Adrenal gland (tissue), 12 donors: Measurements from ENCODE around the gene TMEM45A. TPM values are rescaled to one million over a fixed set of nuclear protein-coding genes. Genes with fewer than 3 reads are reported as not detected.

Experiments used
- DNase-seq, 7 donors: peaks; one replicate each; pipeline ENCODE4 v3.0.0-alpha.2; 2019 to 2020
- H3K27ac ChIP-seq, 5 donors: fragments of 200-600 bp; sonication (generic) in 4 of 5; 1 replicate in 3 of 5; 2 replicates in 2 of 5; pipeline versions ENCODE4 v1.5.1 to v1.8.0; 2016 to 2020; ENCODE audit warnings: mild to moderate bottlenecking in 1 of 5
- H3K27me3 ChIP-seq: fragments of 200-600 bp; 2 replicates; pipeline ENCODE4 v1.8.0; 2021
- H3K36me3 ChIP-seq, 2 donors: fragments of 200-600 bp; replicated peaks in 1 of 2; 1 replicate in 1 of 2; 2 replicates in 1 of 2; pipeline versions ENCODE4 v1.5.1 to v1.8.0; 2018 to 2022
- H3K4me1 ChIP-seq, 2 donors: fragments of 200-600 bp; replicated peaks in 1 of 2; 1 replicate in 1 of 2; 2 replicates in 1 of 2; pipeline versions ENCODE4 v1.5.1 to v1.8.0; 2018 to 2021
- H3K4me3 ChIP-seq, 4 donors: fragments of 200-600 bp; sonication (generic) in 3 of 4; one replicate each; pipeline ENCODE4 v1.5.1; 2016 to 2018
- H3K9me3 ChIP-seq, 3 donors: fragments of 200-600 bp; sonication (generic) in 1 of 3; replicated peaks in 1 of 3; 1 replicate in 2 of 3; 2 replicates in 1 of 3; pipeline versions ENCODE4 v1.5.1 to v1.8.0; 2016 to 2021
- POLR2A ChIP-seq, 2 donors: fragments of 450-650 bp; IDR thresholded peaks; one replicate each; pipeline ENCODE4 v1.6.1; 2017; ENCODE audit warnings: antibody characterized with exemption in 2 of 2, mild to moderate bottlenecking in 2 of 2, moderate library complexity in 1 of 2
- WGBS, 4 donors: extraction: QIAGEN DNeasy Blood & Tissue Kit in 2 of 4; methylation state at CpG; one replicate each; pipeline versions ENCODE4 v1.1.5 to v1.1.7; 2013 to 2017; 5-methylcytosine and 5-hydroxymethylcytosine counted together
- intact Hi-C, 2 donors: fragments of 100-400 bp; cut with DNase I; formaldehyde crosslinking; loops; one replicate each; pipeline versions ENCODE4 v1.14.1 to v1.15.0; 2022 to 2023
- polyA plus RNA-seq, 3 donors: library from polyadenylated mRNA; stranded (reverse); fragments of 200-250 nt in 2 of 3; fragments of 350-450 nt in 1 of 3; fragmentation: Illumina TruSeq in 1 of 3; extraction: RNeasy Lipid Tissue Mini Kit (QIAGEN cat#74804) in 1 of 3; gene quantifications; one replicate each; pipeline ENCODE4 v1.2.3, GENCODE V29; 2013 to 2014
- total RNA-seq, 9 donors: library from RNA; depleted of rRNA in 4 of 9; stranded (reverse); fragments of >200 nt in 4 of 9; fragments of 120-200 nt in 1 of 9; fragmentation: NEBNext Ultra II Directional in 1 of 9; extraction: Animal tissue kit (Norgen Biotek cat#: 25700) in 1 of 9; gene quantifications; one replicate each; pipeline versions ENCODE4 v1.1.0 to v1.2.4, GENCODE V29; 2013 to 2023
- TF ChIP-seq, protein P1 (sequence below), 6 experiments: fragments of 450-650 bp in 4 of 6; fragments of 200-600 bp in 2 of 6; sonication (generic) in 1 of 6; IDR thresholded peaks; 1 replicate in 5 of 6; 2 replicates in 1 of 6; pipeline versions ENCODE4 v1.5.1 to v1.8.0; 2016 to 2021; ENCODE audit warnings: antibody characterized with exemption in 6 of 6, mild to moderate bottlenecking in 2 of 6, moderate library complexity in 1 of 6
- donor health status: healthy with polysubstance abuse.
- donor health status: Bipolar disorder and iron deficiency.
- donor health status: DM: yes; HTN: yes; CAD: no.
- donor health status: DM: no; HTN: no; CAD: no.
- donor health status: DM: no; HTN: no; CAD: no.
- donor health status: DM: yes; HTN: yes; CAD: no.

The TMEM45A gene
- total and polyA plus RNA-seq, 12 donors = 9.8 to 38.7 (median 27.5) TPM

DNA sequence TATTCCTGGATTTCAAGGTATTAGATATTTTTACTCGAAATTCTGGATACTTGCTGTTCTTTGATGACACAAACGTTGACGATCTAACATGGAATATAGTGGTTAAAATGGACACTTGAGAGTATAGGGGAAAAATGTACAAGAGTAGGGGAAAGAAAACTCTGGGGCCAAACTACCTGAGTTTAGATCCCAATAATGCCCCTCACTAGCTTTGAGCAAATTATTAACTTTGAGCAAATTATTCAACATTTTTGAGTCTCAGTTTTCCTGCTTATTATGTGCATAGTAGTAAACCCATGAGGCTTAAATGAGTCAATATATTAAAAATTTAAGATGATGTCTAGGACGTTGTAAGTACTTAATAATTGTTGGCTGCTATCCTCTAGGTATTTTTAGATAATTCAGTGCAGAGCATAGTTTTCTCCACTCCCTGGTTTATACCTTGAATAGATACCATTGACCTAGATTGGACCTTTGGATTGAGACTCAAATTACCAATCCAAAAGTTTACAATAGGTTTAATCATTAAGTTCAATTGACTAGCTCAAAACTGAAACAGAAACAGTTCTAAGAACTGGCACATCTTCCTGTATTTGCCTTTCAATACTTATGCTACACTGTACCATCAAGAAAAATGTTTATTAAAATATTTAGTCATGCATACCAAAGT is 121.4 kb downstream of the TMEM45A start:
- Histone ChIP-seq H3K27ac (no peak overlapping the region), H3K36me3 (no peaks in the 10 kb centered on the region), H3K27me3 (peaks cover 6% of the 10 kb centered on the region), H3K9me3 (no peaks in the 10 kb centered on the region), H3K4me1 (no peaks in the 10 kb centered on the region), H3K4me3 (no peak overlapping the region)
- intact Hi-C loops = no loop called here
- 52 to 69% (median 64%) methylated on average over 4 of the region's 4 CpGs for WGBS, 4 donors
- no peak for TF ChIP-seq POLR2A (IDR thresholded peaks at IDR 0.05)
- TF ChIP-seq, protein P1, sequence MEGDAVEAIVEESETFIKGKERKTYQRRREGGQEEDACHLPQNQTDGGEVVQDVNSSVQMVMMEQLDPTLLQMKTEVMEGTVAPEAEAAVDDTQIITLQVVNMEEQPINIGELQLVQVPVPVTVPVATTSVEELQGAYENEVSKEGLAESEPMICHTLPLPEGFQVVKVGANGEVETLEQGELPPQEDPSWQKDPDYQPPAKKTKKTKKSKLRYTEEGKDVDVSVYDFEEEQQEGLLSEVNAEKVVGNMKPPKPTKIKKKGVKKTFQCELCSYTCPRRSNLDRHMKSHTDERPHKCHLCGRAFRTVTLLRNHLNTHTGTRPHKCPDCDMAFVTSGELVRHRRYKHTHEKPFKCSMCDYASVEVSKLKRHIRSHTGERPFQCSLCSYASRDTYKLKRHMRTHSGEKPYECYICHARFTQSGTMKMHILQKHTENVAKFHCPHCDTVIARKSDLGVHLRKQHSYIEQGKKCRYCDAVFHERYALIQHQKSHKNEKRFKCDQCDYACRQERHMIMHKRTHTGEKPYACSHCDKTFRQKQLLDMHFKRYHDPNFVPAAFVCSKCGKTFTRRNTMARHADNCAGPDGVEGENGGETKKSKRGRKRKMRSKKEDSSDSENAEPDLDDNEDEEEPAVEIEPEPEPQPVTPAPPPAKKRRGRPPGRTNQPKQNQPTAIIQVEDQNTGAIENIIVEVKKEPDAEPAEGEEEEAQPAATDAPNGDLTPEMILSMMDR (IDR thresholded peaks at IDR 0.05) = no peak
- DNase-seq = no peak

DNA sequence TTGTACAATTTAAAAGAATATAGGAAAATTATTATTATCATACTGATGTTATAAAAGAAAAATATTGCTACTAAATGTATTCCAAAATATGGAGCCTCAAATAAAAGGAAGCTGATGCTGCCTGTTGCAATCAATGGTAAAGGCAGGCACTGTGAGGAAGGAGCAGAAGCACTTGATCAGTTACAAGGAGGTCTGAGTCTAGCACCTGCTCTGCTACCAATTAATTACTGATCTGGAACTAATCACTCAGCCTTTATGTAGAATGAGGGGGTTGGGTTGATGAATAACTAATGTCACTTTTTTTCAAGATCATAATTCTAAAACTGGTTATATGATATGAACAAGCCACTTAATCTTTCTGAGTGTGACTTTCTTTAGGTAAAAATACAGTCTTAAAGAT is 122.5 kb downstream of the TMEM45A start:
- Histone ChIP-seq H3K36me3 (no peaks in the 10 kb centered on the region), H3K4me3 (no peak overlapping the region), H3K27me3 (peaks cover 1% of the 10 kb centered on the region), H3K9me3 (no peaks in the 10 kb centered on the region), H3K4me1 (no peaks in the 10 kb centered on the region), H3K27ac (no peak overlapping the region)
- no peak for DNase-seq
- TF ChIP-seq, protein P1 (IDR thresholded peaks at IDR 0.05) = no peak
- no peak for TF ChIP-seq POLR2A (IDR thresholded peaks at IDR 0.05)
- intact Hi-C loops = no loop called here

DNA sequence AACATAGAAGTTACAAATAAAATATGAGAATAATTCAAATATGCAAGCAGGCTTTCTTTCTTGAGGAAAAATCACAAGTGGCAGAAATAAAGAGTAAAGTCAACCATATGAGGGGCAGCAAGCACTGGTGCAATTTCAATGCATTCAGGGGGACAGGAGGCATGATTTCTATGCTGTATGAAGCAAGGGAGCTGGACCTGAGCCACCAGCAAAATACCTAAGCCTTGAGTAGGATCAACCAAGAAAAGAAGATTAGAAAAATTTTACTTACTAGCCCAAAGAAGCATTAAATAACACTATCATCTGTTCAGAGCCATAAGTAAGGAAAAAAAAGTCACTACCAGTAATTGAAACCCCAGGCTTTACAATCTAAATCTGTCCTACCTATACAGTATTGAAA is 123.3 kb downstream of the TMEM45A start:
- TF ChIP-seq POLR2A (IDR thresholded peaks at IDR 0.05) = no peak
- TF ChIP-seq, protein P1 (IDR thresholded peaks at IDR 0.05) = no peak
- intact Hi-C loops = no loop called here
- no peaks in the 10 kb centered on the region for H3K36me3 ChIP-seq
- no peak for DNase-seq
- no peaks in the 10 kb centered on the region for H3K27me3 ChIP-seq
- no peaks in the 10 kb centered on the region for H3K4me1 ChIP-seq
- H3K27ac ChIP-seq = no peak overlapping the region
- no peaks in the 10 kb centered on the region for H3K9me3 ChIP-seq
- H3K4me3 ChIP-seq = no peak overlapping the region

DNA sequence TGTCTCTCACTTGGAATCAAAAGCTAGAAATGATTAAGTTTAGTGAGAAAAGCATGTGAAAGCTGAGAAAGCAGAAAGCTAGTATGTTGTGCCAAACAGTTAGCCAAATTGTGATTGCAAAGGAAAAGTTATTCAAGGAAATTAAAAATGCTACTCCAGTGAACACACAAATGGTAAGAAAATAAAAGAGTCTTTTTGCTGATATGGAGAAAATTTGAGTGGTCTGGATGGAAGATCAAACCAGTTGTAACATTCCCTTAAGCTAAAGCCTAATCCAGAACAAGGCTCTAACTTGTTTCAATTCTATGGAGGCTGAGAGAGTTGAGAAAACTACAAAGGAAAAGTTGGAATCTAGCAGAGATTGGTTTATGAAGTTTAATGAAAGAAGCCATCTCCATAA is 128.8 kb downstream of the TMEM45A start:
- intact Hi-C loops = no loop called here
- no peak for TF ChIP-seq POLR2A (IDR thresholded peaks at IDR 0.05)
- TF ChIP-seq, protein P1 (IDR thresholded peaks at IDR 0.05) = no peak
- Histone ChIP-seq H3K27me3 (no peaks in the 10 kb centered on the region), H3K4me1 (no peaks in the 10 kb centered on the region), H3K27ac (no peak overlapping the region), H3K9me3 (no peaks in the 10 kb centered on the region), H3K4me3 (no peak overlapping the region), H3K36me3 (no peaks in the 10 kb centered on the region)
- no peak for DNase-seq

Other genes starting within 250 kb of the TMEM45A start
- gene TBC1D23, start 231.6 kb upstream of the TMEM45A start, total RNA-seq = 100 to 1,000 TPM in 2 of 9 donors, 10 to 100 TPM in 7; 19.8 to 117 (median 61.1) TPM
- 10 to 100 TPM; 24.1 to 72.7 (median 24.2) TPM for gene TBC1D23, start 231.6 kb upstream of the TMEM45A start, polyA plus RNA-seq
- gene NIT2, start 157.9 kb upstream of the TMEM45A start, total RNA-seq = 10 to 100 TPM; 16.8 to 84.5 (median 31.9) TPM
- 10 to 100 TPM; 39.6 to 59.5 (median 45.4) TPM for gene NIT2, start 157.9 kb upstream of the TMEM45A start, polyA plus RNA-seq
- gene TOMM70, start 91.5 kb upstream of the TMEM45A start, total RNA-seq = 10 to 100 TPM; 25.7 to 67.4 (median 40.4) TPM
- 10 to 100 TPM; 11.4 to 95.2 (median 12.9) TPM for gene TOMM70, start 91.5 kb upstream of the TMEM45A start, polyA plus RNA-seq
- gene LNP1, start 91.1 kb upstream of the TMEM45A start, total RNA-seq = 1 to 10 TPM in 7 of 9 donors, under 1 TPM in 2; 0.91 to 6.5 (median 2.5) TPM
- 1 to 10 TPM in 2 of 3 donors, under 1 TPM in 1; 0.71 to 2.9 (median 1.7) TPM for gene LNP1, start 91.1 kb upstream of the TMEM45A start, polyA plus RNA-seq
- not detected for gene ADGRG7, start 117.0 kb downstream of the TMEM45A start, total RNA-seq
- gene ADGRG7, start 117.0 kb downstream of the TMEM45A start, polyA plus RNA-seq = not detected
- 100 to 1,000 TPM in 2 of 9 donors, 10 to 100 TPM in 7; 74.8 to 137 (median 82.0) TPM for gene TFG, start 216.9 kb downstream of the TMEM45A start, total RNA-seq
- gene TFG, start 216.9 kb downstream of the TMEM45A start, polyA plus RNA-seq = 100 to 1,000 TPM in 1 of 3 donors, 10 to 100 TPM in 2; 51.1 to 268 (median 56.3) TPM